ENCODE results near the gene PFKP.

GRCh38 chr10:3091921-3092320, 24.6 kb downstream of the PFKP start:
- TF ChIP-seq TAF1 (IDR thresholded peaks at IDR 0.05; ENCODE audit: low read depth, low read length), result no peak
- TF ChIP-seq POLR2AphosphoS5 (IDR thresholded peaks at IDR 0.05; ENCODE audit: low read depth, low read length), result no peak
- no peak for TF ChIP-seq POLR2A (IDR thresholded peaks at IDR 0.05; ENCODE audit: low read depth, low read length)
- no peak for TF ChIP-seq POU2F2 (IDR thresholded peaks at IDR 0.05; ENCODE audit: low read depth, low read length)
- no peak for TF ChIP-seq SPI1 (IDR thresholded peaks at IDR 0.05; ENCODE audit: low read depth, low read length)

Measured in GM12891 (cell line).